SK-N-SH (cell line): ENCODE data around the gene OSBPL8. TPM values are rescaled to one million over a fixed set of nuclear protein-coding genes. Genes with fewer than 3 reads are reported as not detected.

Source experiments
- CTCF ChIA-PET: fragments of 300-600, 350-600 bp; formaldehyde crosslinking; extraction: SDS; loops from one replicate; lab custom pipeline; 2021; lab: Yijun Ruan, JAX
- POLR2A ChIA-PET: fragments of 350-600 bp; sonication (Branson Sonifier 250); formaldehyde crosslinking; extraction: SDS; loops from one replicate; lab custom pipeline; 2020; ENCODE audit warnings: antibody characterized with exemption, inconsistent platforms; lab: Yijun Ruan, JAX
- DNase-seq: peaks from one replicate; pipeline ENCODE4 v3.0.0; 2012
- H2AFZ ChIP-seq: fragments of 200-600 bp; sonication (generic); 2 replicates; pipeline ENCODE4 v1.8.1; 2016; ENCODE audit warnings: antibody characterized with exemption, mild to moderate bottlenecking, low read depth
- H3F3A ChIP-seq: fragments of 200-600 bp; sonication (generic); replicated peaks from 2 replicates; pipeline ENCODE3; 2016; ENCODE audit warnings: antibody characterized with exemption, mild to moderate bottlenecking; ENCODE audit not compliant: insufficient read depth
- H3K27ac ChIP-seq, 2 experiments: fragments of 200-500 bp in 1 of 2; fragments of 200-600 bp in 1 of 2; sonication (Bioruptor generic) in 1 of 2; sonication (generic), shearing (Covaris generic) in 1 of 2; 2 replicates each; pipeline versions ENCODE4 v1.5.1 to v1.6.1; 2014 to 2016; ENCODE audit warnings: low read depth in 2 of 2, inconsistent platforms in 1 of 2, low read length in 1 of 2, mild to moderate bottlenecking in 1 of 2, mixed read lengths in 1 of 2
- H3K27me3 ChIP-seq: fragments of 200-600 bp; sonication (generic), shearing (Covaris generic); 2 replicates; pipeline ENCODE4 v1.6.1; 2016; ENCODE audit warnings: mixed run types; ENCODE audit not compliant: insufficient read depth
- H3K36me3 ChIP-seq, 2 experiments: fragments of 200-500 bp in 1 of 2; fragments of 200-600 bp in 1 of 2; sonication (Bioruptor generic) in 1 of 2; sonication (generic) in 1 of 2; replicated peaks in 1 of 2; 2 replicates each; pipeline versions ENCODE3 to v1.5.1; 2014 to 2016; ENCODE audit warnings: low read length in 1 of 2, mild to moderate bottlenecking in 1 of 2; ENCODE audit not compliant: insufficient read depth in 2 of 2, control insufficient read depth in 1 of 2
- H3K4me1 ChIP-seq, 2 experiments: fragments of 200-500 bp in 1 of 2; fragments of 200-600 bp in 1 of 2; sonication (Bioruptor generic) in 1 of 2; sonication (generic), shearing (Covaris generic) in 1 of 2; 2 replicates each; pipeline versions ENCODE4 v1.5.1 to v1.6.1; 2014 to 2016; ENCODE audit warnings: low read depth in 1 of 2, low read length in 1 of 2, mixed run types in 1 of 2; ENCODE audit not compliant: insufficient read depth in 2 of 2, control insufficient read depth in 1 of 2
- H3K4me2 ChIP-seq: fragments of 200-600 bp; sonication (generic), shearing (Covaris generic); 2 replicates; pipeline ENCODE4 v1.6.1; 2017; ENCODE audit warnings: mixed run types
- H3K4me3 ChIP-seq, 2 experiments: fragments of 200-500 bp in 1 of 2; fragments of 200-600 bp in 1 of 2; sonication (Bioruptor generic) in 1 of 2; sonication (generic), shearing (Covaris generic) in 1 of 2; 2 replicates each; pipeline versions ENCODE4 v1.5.1 to v1.8.1; 2014 to 2016; ENCODE audit warnings: low read depth in 2 of 2, inconsistent platforms in 1 of 2, low read length in 1 of 2, mild to moderate bottlenecking in 1 of 2, mixed read lengths in 1 of 2, moderate library complexity in 1 of 2
- H3K79me2 ChIP-seq: fragments of 200-600 bp; sonication (generic); 2 replicates; pipeline ENCODE4 v1.8.1; 2017; ENCODE audit warnings: mild to moderate bottlenecking; ENCODE audit not compliant: insufficient read depth
- H3K9ac ChIP-seq: fragments of 200-600 bp; sonication (generic); 2 replicates; pipeline ENCODE4 v1.6.1; 2017; ENCODE audit warnings: mixed run types
- H3K9me2 ChIP-seq: fragments of 200-600 bp; sonication (generic); 2 replicates; pipeline ENCODE4 v1.6.1; 2017; ENCODE audit warnings: mixed run types
- H3K9me3 ChIP-seq: fragments of 200-600 bp; sonication (generic); 2 replicates; pipeline ENCODE4 v1.6.1; 2017; ENCODE audit warnings: mixed run types, mild to moderate bottlenecking, moderate library complexity
- H4K20me1 ChIP-seq: fragments of 200-600 bp; sonication (generic); 2 replicates; pipeline ENCODE4 v1.6.1; 2017; ENCODE audit warnings: mild to moderate bottlenecking, mixed run types; ENCODE audit not compliant: insufficient read depth
- ELF1 ChIP-seq: IDR thresholded peaks from 2 replicates; pipeline ENCODE4 v1.4.0; 2012
- EP300 ChIP-seq, 2 experiments: IDR thresholded peaks; 2 replicates each; pipeline versions ENCODE4 v1.4.0 to v1.6.1; 2012; ENCODE audit warnings: borderline replicate concordance in 1 of 2, low read depth in 1 of 2, low read length in 1 of 2
- FOXJ3 ChIP-seq: sonication (generic); formaldehyde crosslinking; IDR thresholded peaks from 2 replicates; pipeline ENCODE4 v1.5.1; 2020; ENCODE audit warnings: mild to moderate bottlenecking, missing genetic modification reagents
- NFIC ChIP-seq: IDR thresholded peaks from 2 replicates; pipeline ENCODE4 v1.4.0; 2012; ENCODE audit warnings: borderline replicate concordance
- NRF1 ChIP-seq: IDR thresholded peaks from 2 replicates; pipeline ENCODE4 v1.6.1; 2012; ENCODE audit warnings: low read depth, mild to moderate bottlenecking, low read length
- POLR2AphosphoS5 ChIP-seq: IDR thresholded peaks from 2 replicates; pipeline ENCODE4 v1.6.1; 2012; ENCODE audit warnings: low read depth, low read length
- RAD21 ChIP-seq: IDR thresholded peaks from 2 replicates; pipeline ENCODE4 v1.6.1; 2012; ENCODE audit warnings: mild to moderate bottlenecking, low read length
- RCOR1 ChIP-seq: fragments of 150-350 bp; IDR thresholded peaks from 2 replicates; pipeline ENCODE4 v1.6.1; 2017; ENCODE audit warnings: antibody characterized with exemption, low read length
- SMC3 ChIP-seq: IDR thresholded peaks from 2 replicates; pipeline ENCODE4 v1.6.1; 2012; ENCODE audit warnings: low read depth, low read length, improper control_type of control experiment
- TCF12 ChIP-seq: IDR thresholded peaks from 2 replicates; pipeline ENCODE4 v1.4.0; 2012
- WGBS: methylation state at CpG from one replicate; pipeline ENCODE4 v1.1.6; 2017; ENCODE audit warnings: low lambda C conversion rate; 5-methylcytosine and 5-hydroxymethylcytosine counted together
- polyA plus RNA-seq, 3 experiments: library from polyadenylated mRNA; depleted of rRNA; stranded (reverse); fragments of >200 nt; gene quantifications; 2 replicates each; pipeline ENCODE4 v1.2.3, GENCODE V29; 2012
- TF ChIP-seq, protein P1 (sequence below): fragments of 150-350 bp; IDR thresholded peaks from 2 replicates; pipeline ENCODE4 v1.6.1; 2016; ENCODE audit warnings: mild to moderate bottlenecking, low read depth, low read length
- TF ChIP-seq, protein P2 (sequence below): IDR thresholded peaks from 2 replicates; pipeline ENCODE4 v1.6.1; 2012; ENCODE audit warnings: mild to moderate bottlenecking, low read depth, low read length, moderate library complexity
- TF ChIP-seq, protein P3 (sequence below): fragments of 150-350 bp; IDR thresholded peaks from 2 replicates; pipeline ENCODE4 v1.6.1; 2017; ENCODE audit warnings: antibody characterized with exemption, low read length, low read depth, borderline replicate concordance
- TF ChIP-seq, protein P4 (sequence below): IDR thresholded peaks from 2 replicates; pipeline ENCODE4; 2012

The OSBPL8 gene
- polyA plus RNA-seq, 1 of the 3 experiments (the other 2 are of a cell fraction): 10.6 TPM

DNA sequence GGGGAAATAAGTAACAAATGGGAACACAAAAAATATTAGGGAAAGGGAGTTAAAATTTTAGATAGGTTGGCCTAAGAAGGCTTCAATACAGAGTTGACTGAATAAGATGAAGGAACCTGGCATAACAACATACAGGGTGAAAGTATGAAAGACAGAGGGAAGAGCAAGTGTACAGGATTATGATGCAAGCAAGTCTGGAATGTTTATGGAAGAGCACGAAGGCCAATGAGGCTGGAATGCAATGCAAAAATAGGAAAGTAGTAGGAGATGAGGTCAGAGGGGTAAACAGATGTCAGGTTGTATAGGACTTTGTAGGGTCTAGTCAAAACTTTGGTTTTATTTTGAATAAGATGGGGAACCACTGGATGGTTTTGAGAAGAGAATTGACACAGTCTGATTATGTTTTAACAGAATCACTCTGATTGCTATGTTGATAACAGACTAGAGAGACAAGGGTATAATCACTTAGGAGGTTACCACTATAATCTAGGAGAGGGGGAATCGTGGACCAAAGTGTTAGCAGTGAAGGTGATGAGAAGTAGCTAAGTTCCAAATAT, 96.8 kb downstream of the OSBPL8 start (continued):
- TF ChIP-seq RCOR1: no peak
- TF ChIP-seq, all 33 proteins: peak for 0

DNA sequence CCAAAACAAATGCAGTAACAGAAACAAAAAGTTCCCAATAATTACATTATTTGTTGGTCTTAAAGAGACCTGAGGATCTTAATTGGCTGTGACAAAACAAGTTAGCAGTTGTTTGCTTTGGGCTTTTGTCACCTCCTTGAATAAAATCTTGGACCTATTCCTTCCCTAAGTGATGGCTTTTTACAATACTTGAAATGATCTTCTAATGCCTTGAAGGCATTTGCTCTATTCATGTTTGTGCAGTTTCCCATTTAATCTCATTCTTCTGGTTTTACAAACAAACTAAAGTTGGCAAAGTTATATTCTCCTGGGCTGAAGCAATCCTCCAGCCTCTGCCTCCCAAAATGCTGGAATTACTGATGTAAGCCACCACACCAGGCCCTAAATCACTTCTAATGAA, 98.8 kb downstream of the OSBPL8 start:
- Histone ChIP-seq H3K9ac (no peak overlapping the region), H3K4me2 (no peak overlapping the region), H3K4me3 (no peak overlapping the region), H3K9me2 (no peaks in the 10 kb centered on the region), H3K36me3 (no peaks in the 10 kb centered on the region), H3K79me2 (peaks cover 56% of the 10 kb centered on the region; the same call in 1 of the 2 replicates), H2AFZ (no peak overlapping the region), H4K20me1 (no peaks in the 10 kb centered on the region), H3K27me3 (no peaks in the 10 kb centered on the region), H3K4me1 (peaks cover 0 to 10% of the 10 kb centered on the region in 2 experiments; a peak in 1 of 4 replicates), H3K9me3 (no peaks in the 10 kb centered on the region), H3K27ac (no peak overlapping the region), H3F3A (peaks cover 8% of the 10 kb centered on the region)
- ChIA-PET CTCF (interaction anchor here (0.6 to 1.2 kb wide), 2 partner anchors 103 to 777 kb away, joined by 3 read pairs; no protein-coding TSS in a partner anchor), POLR2A (no interaction called here)
- TF ChIP-seq RAD21 (no peak), SMC3 (no peak), ELF1 (no peak), EP300 (IDR thresholded peaks at IDR 0.05; ENCODE audit: borderline replicate concordance in 1 of 2, low read depth in 1 of 2, low read length in 1 of 2) (no peak), TCF12 (no peak), RCOR1 (no peak), FOXJ3 (CRISPR knock-in tag) (no peak), NFIC (no peak), POLR2AphosphoS5 (no peak)
- TF ChIP-seq, protein P1, sequence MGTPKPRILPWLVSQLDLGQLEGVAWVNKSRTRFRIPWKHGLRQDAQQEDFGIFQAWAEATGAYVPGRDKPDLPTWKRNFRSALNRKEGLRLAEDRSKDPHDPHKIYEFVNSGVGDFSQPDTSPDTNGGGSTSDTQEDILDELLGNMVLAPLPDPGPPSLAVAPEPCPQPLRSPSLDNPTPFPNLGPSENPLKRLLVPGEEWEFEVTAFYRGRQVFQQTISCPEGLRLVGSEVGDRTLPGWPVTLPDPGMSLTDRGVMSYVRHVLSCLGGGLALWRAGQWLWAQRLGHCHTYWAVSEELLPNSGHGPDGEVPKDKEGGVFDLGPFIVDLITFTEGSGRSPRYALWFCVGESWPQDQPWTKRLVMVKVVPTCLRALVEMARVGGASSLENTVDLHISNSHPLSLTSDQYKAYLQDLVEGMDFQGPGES: no peak
- TF ChIP-seq, protein P2, sequence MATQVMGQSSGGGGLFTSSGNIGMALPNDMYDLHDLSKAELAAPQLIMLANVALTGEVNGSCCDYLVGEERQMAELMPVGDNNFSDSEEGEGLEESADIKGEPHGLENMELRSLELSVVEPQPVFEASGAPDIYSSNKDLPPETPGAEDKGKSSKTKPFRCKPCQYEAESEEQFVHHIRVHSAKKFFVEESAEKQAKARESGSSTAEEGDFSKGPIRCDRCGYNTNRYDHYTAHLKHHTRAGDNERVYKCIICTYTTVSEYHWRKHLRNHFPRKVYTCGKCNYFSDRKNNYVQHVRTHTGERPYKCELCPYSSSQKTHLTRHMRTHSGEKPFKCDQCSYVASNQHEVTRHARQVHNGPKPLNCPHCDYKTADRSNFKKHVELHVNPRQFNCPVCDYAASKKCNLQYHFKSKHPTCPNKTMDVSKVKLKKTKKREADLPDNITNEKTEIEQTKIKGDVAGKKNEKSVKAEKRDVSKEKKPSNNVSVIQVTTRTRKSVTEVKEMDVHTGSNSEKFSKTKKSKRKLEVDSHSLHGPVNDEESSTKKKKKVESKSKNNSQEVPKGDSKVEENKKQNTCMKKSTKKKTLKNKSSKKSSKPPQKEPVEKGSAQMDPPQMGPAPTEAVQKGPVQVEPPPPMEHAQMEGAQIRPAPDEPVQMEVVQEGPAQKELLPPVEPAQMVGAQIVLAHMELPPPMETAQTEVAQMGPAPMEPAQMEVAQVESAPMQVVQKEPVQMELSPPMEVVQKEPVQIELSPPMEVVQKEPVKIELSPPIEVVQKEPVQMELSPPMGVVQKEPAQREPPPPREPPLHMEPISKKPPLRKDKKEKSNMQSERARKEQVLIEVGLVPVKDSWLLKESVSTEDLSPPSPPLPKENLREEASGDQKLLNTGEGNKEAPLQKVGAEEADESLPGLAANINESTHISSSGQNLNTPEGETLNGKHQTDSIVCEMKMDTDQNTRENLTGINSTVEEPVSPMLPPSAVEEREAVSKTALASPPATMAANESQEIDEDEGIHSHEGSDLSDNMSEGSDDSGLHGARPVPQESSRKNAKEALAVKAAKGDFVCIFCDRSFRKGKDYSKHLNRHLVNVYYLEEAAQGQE: no peak
- DNase-seq: no peak

DNA sequence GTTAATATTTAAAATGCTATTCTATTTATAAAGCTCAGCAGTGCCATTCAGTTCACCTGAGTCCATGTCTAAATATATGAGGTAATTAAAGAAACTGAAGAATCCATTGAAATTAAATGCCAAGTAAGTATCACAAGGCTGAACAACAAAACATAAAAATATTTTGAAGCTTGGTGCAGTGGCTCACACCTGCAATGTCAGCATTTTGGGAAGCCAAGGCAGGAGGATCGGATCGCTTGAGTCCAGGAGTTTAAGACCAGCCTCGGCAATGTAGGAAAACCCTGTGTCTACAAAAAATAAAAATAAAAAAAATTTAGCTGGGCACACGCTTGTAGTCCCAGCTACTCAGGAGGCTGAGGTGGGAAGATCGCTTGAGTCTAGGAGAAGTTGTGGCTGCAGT, 101.8 kb downstream of the OSBPL8 start:
- Histone ChIP-seq H4K20me1 (no peaks in the 10 kb centered on the region), H3K27me3 (no peaks in the 10 kb centered on the region), H3F3A (peaks cover 22% of the 10 kb centered on the region), H3K9ac (no peak overlapping the region), H3K36me3 (peaks cover 0 to 6% of the 10 kb centered on the region in 2 experiments), H3K27ac (no peak overlapping the region), H3K9me2 (no peaks in the 10 kb centered on the region), H3K79me2 (peaks cover 69% of the 10 kb centered on the region), H3K9me3 (no peaks in the 10 kb centered on the region), H3K4me2 (no peak overlapping the region), H2AFZ (no peak overlapping the region), H3K4me3 (no peak overlapping the region), H3K4me1 (peaks cover 0 to 13% of the 10 kb centered on the region in 2 experiments; a peak in 2 of 4 replicates)
- 95% methylated on average over 5 of the region's 5 CpGs for WGBS
- CTCF ChIA-PET: interaction anchor here (0.8 to 0.9 kb wide), 2 partner anchors 109 to 421 kb away, joined by 3 read pairs; partner anchors contain the start of gene BBS10
- POLR2A ChIA-PET: no interaction called here
- DNase-seq: no peak
- TF ChIP-seq, protein P3, sequence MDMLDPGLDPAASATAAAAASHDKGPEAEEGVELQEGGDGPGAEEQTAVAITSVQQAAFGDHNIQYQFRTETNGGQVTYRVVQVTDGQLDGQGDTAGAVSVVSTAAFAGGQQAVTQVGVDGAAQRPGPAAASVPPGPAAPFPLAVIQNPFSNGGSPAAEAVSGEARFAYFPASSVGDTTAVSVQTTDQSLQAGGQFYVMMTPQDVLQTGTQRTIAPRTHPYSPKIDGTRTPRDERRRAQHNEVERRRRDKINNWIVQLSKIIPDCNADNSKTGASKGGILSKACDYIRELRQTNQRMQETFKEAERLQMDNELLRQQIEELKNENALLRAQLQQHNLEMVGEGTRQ: no peak
- no peak for TF ChIP-seq RCOR1
- TF ChIP-seq NRF1: no peak
- TF ChIP-seq, protein P4, sequence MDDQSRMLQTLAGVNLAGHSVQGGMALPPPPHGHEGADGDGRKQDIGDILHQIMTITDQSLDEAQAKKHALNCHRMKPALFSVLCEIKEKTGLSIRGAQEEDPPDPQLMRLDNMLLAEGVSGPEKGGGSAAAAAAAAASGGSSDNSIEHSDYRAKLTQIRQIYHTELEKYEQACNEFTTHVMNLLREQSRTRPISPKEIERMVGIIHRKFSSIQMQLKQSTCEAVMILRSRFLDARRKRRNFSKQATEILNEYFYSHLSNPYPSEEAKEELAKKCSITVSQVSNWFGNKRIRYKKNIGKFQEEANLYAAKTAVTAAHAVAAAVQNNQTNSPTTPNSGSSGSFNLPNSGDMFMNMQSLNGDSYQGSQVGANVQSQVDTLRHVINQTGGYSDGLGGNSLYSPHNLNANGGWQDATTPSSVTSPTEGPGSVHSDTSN: no peak
- TF ChIP-seq, protein P2: no peak
- no peak for TF ChIP-seq RAD21
- TF ChIP-seq SMC3: no peak
- no peak for TF ChIP-seq FOXJ3 (CRISPR knock-in tag)
